ENCODE measurements around the gene REG3G. TPM values are rescaled to one million over a fixed set of nuclear protein-coding genes. Genes with fewer than 3 reads are reported as not detected.

Gene REG3G
- total and polyA plus RNA-seq, 10 of the 15 experiments (the other 5 are each of a cell fraction or from before 2014, with no cell fraction given): 0.33 TPM; not detected in 9

GRCh38 chr2:78980152-78980465 is 45.4 kb upstream of the REG3G start:
- H3K4me3 ChIP-seq: no peak overlapping the region
- H3K4me1 ChIP-seq (ENCODE audit: control insufficient read depth, insufficient read depth, low read length): peaks cover 33% of the 10 kb centered on the region
- FAIRE-seq (peak; percentile 49), DNase-seq (ENCODE audit: low read depth, low spot score) (no peak), ATAC-seq (no peak)
- no peak overlapping the region for H3K9ac ChIP-seq (ENCODE audit: control insufficient read depth, insufficient read depth, low read length)
- ChIA-PET POLR2A (no interaction called here), RAD21 (ENCODE audit: unreplicated experiment) (interaction anchor here (0.9 to 3.0 kb wide), 4 partner anchors 19 to 310 kb away, joined by 4 to 11 read pairs (median 6); no protein-coding TSS in a partner anchor), SMC1A (ENCODE audit: uncharacterized antibody, unreplicated experiment) (interaction anchor here (0.7 to 2.7 kb wide), 10 partner anchors 9 to 550 kb away, joined by 3 to 27 read pairs (median 3); no protein-coding TSS in a partner anchor), CTCF (interaction anchor here (0.6 to 8.0 kb wide), 13 partner anchors 10 to 1151 kb away, joined by 3 to 101 read pairs (median 4); no protein-coding TSS in a partner anchor)
- H4K20me1 ChIP-seq (ENCODE audit: control insufficient read depth, insufficient read depth): no peaks in the 10 kb centered on the region
- intact Hi-C loops (cut with micrococcal nuclease; ENCODE audit: unreplicated experiment): no loop called here
- H3K79me2 ChIP-seq (ENCODE audit: control insufficient read depth, insufficient read depth, low read length): no peaks in the 10 kb centered on the region
- TF ChIP-seq ZNF274 (IDR thresholded peaks at IDR 0.05; ENCODE audit: insufficient read depth, insufficient read length) (no peak), ZNF207 (IDR thresholded peaks at IDR 0.05; ENCODE audit: borderline replicate concordance) (no peak), ZNF687 (IDR thresholded peaks at IDR 0.05) (no peak), CEBPB (IDR thresholded peaks at IDR 0.05; ENCODE audit: borderline replicate concordance in 1 of 2, low read depth in 2 of 2, low read length in 2 of 2) (no peak), FOS (IDR thresholded peaks at IDR 0.05; ENCODE audit: borderline replicate concordance, extremely low read depth, insufficient read length) (no peak)
- 38% methylated on average over 1 of the region's 1 CpG for whole genome bisulfite sequencing (ENCODE audit: insufficient coverage, insufficient replicate concordance, low lambda C conversion rate, missing lambda C conversion rate)
- no peaks in the 10 kb centered on the region for H3K36me3 ChIP-seq (ENCODE audit: control insufficient read depth in 2 of 2, insufficient read depth in 2 of 2, low read length in 1 of 2)
- no TSS peak for BruUV-seq (replicated peaks)
- no peak overlapping the region for H3K4me2 ChIP-seq (ENCODE audit: control insufficient read depth, insufficient read depth)
- no peak overlapping the region for H3K27ac ChIP-seq (ENCODE audit: control insufficient read depth, insufficient read depth)
- H2AFZ ChIP-seq (ENCODE audit: control insufficient read depth, low read depth, low read length): no peak overlapping the region
- H3K27me3 ChIP-seq (replicated peaks in 1 of 2; ENCODE audit: control insufficient read depth in 2 of 2, insufficient read depth in 2 of 2, low read length in 1 of 2): no peaks in the 10 kb centered on the region
- in situ Hi-C loops (cut with MboI): loop anchor here (5.0 to 10.0 kb wide), 2 partner anchors 298 to 625 kb away; no protein-coding TSS in a partner anchor
- H3K9me3 ChIP-seq (replicated peaks; ENCODE audit: control insufficient read depth, insufficient read depth, low read length): no peaks in the 10 kb centered on the region; the same call in 2 of the 3 replicates
